HG02588 (cell line): ENCODE measurements around the gene TXNRD1.
"Not testable (repeated sequence)": the region's sequence is repeated elsewhere in the genome, so short reads cannot be mapped to it uniquely, and the experiment has no call there.

Experiments
- ATAC-seq: cut with Tn5 transposase; IDR thresholded peaks from one replicate; pipeline ENCODE4 v1.9.1; 2021; ENCODE audit warnings: mild to moderate bottlenecking, moderate library complexity; ENCODE audit not compliant: unreplicated experiment

The TXNRD1 gene

DNA sequence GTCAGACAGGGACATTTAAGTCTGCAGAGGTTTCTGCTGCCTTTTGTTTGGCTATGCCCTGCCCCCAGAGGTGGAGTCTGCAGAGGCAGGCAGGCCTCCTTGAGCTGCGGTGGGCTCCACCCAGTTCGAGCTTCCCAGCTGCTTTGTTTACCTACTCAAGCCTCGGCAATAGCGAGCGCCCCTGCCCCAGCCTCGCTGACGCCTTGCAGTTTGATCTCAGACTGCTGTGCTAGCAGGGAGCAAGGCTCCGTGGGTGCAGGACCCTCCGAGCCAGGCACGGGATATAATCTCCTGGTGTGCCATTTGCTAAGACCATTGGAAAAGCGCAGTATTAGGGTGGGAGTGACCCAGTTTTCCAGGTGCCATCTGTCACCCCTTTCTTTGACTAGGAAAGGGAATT, 178.5 kb downstream of the TXNRD1 start:
- not testable (repeated sequence) for ATAC-seq
